Measurements from ENCODE around the gene MGLL.

- no peak for TF ChIP-seq CTCF (IDR thresholded peaks at IDR 0.05)
- TF ChIP-seq EP300 (IDR thresholded peaks at IDR 0.05), result no peak
- TF ChIP-seq POLR2A (IDR thresholded peaks at IDR 0.05), result no peak
Measured at GRCh38 chr3:127684871-127685707, 137.2 kb downstream of the MGLL start.

Data from ovary (tissue), 3 donors.